Measurements from ENCODE around the gene JAKMIP2.
"Not testable (repeated sequence)": the region's sequence is repeated elsewhere in the genome, so short reads cannot be mapped to it uniquely, and the experiment has no call there.

JAKMIP2 gene

GRCh38 chr5:147743012-147743411 lies 39.5 kb downstream of the JAKMIP2 start:
- DNase-seq: no peak

- no peak for DNase-seq
Measured at GRCh38 chr5:147742151-147742550, 40.4 kb downstream of the JAKMIP2 start.

GRCh38 chr5:147740864-147741263 lies 41.7 kb downstream of the JAKMIP2 start:
- DNase-seq: no peak

- DNase-seq: no peak
Measured at GRCh38 chr5:147737921-147738320, 44.6 kb downstream of the JAKMIP2 start.

- no peak for DNase-seq
Measured at GRCh38 chr5:147735621-147736125, 46.9 kb downstream of the JAKMIP2 start.

- DNase-seq: no peak
Measured at GRCh38 chr5:147734894-147735293, 47.6 kb downstream of the JAKMIP2 start.

- DNase-seq: no peak
Measured at GRCh38 chr5:147733075-147733474, 49.5 kb downstream of the JAKMIP2 start.

GRCh38 chr5:147732291-147732883 lies 50.1 kb downstream of the JAKMIP2 start:
- no peak for DNase-seq

GRCh38 chr5:147731431-147732290 lies 50.9 kb downstream of the JAKMIP2 start:
- DNase-seq: no peak

- DNase-seq: no peak
Measured at GRCh38 chr5:147727200-147727599, 55.3 kb downstream of the JAKMIP2 start.

GRCh38 chr5:147721191-147721960 lies 61.2 kb downstream of the JAKMIP2 start:
- not testable (repeated sequence) for DNase-seq

GRCh38 chr5:147713550-147714295 lies 68.8 kb downstream of the JAKMIP2 start:
- no peak for DNase-seq

GRCh38 chr5:147712598-147712997 lies 69.9 kb downstream of the JAKMIP2 start:
- no peak for DNase-seq

- DNase-seq: no peak
Measured at GRCh38 chr5:147712019-147712418, 70.5 kb downstream of the JAKMIP2 start.

GRCh38 chr5:147711019-147711418 lies 71.5 kb downstream of the JAKMIP2 start:
- DNase-seq: no peak

- no peak for DNase-seq
Measured at GRCh38 chr5:147708708-147709107, 73.8 kb downstream of the JAKMIP2 start.

- DNase-seq: no peak
Measured at GRCh38 chr5:147704544-147704943, 78.0 kb downstream of the JAKMIP2 start.

GRCh38 chr5:147701468-147701867 lies 81.1 kb downstream of the JAKMIP2 start:
- DNase-seq: no peak

GRCh38 chr5:147699496-147700088 lies 82.9 kb downstream of the JAKMIP2 start:
- no peak for DNase-seq

GRCh38 chr5:147697380-147697779 lies 85.1 kb downstream of the JAKMIP2 start:
- DNase-seq: no peak

GRCh38 chr5:147694772-147695171 lies 87.8 kb downstream of the JAKMIP2 start:
- DNase-seq: no peak

- DNase-seq: no peak
Measured at GRCh38 chr5:147693233-147693632, 89.3 kb downstream of the JAKMIP2 start.
